SU-DHL-6 (cell line): ENCODE measurements around the gene PKHD1.

Source experiments
- H2AFZ ChIP-seq: fragments of 200-600 bp; sonication (generic); 2 replicates; pipeline ENCODE4 v1.6.1; 2014; ENCODE audit warnings: low read depth, mild to moderate bottlenecking, moderate library complexity, mixed read lengths, antibody characterized with exemption, low read length; ENCODE audit not compliant: severe bottlenecking
- H3F3A ChIP-seq: fragments of 200-600 bp; shearing (Covaris generic); 2 replicates; pipeline ENCODE4 v1.6.0; 2016; ENCODE audit warnings: antibody characterized with exemption, mild to moderate bottlenecking; ENCODE audit not compliant: insufficient read depth
- H3K27ac ChIP-seq: fragments of 200-600 bp; sonication (generic); 2 replicates; pipeline ENCODE4 v1.5.1; 2016; ENCODE audit warnings: low read depth, mild to moderate bottlenecking, low read length, moderate library complexity, mixed read lengths
- H3K27me3 ChIP-seq: fragments of 200-600 bp; sonication (generic), shearing (Covaris generic); 2 replicates; pipeline ENCODE4 v1.6.0; 2014; ENCODE audit warnings: mild to moderate bottlenecking, low read length
- H3K36me3 ChIP-seq: fragments of 200-600 bp; sonication (generic); 2 replicates; pipeline ENCODE4 v1.6.1; 2014; ENCODE audit warnings: mild to moderate bottlenecking, low read length, mixed read lengths
- H3K4me2 ChIP-seq: fragments of 300-600, 200-600 bp; shearing (Covaris generic), sonication (generic); 2 replicates; pipeline ENCODE4 v1.6.0; 2014; ENCODE audit warnings: low read length, low read depth, mild to moderate bottlenecking; ENCODE audit not compliant: poor library complexity, severe bottlenecking
- H3K4me3 ChIP-seq: fragments of 200-600 bp; sonication (generic); 2 replicates; pipeline ENCODE4 v1.5.1; 2014; ENCODE audit warnings: antibody characterized with exemption, low read length, mild to moderate bottlenecking, mixed read lengths; ENCODE audit not compliant: insufficient read depth, poor library complexity, severe bottlenecking
- H3K79me2 ChIP-seq: fragments of 200-600 bp; sonication (generic); 2 replicates; pipeline ENCODE4 v1.6.1; 2014; ENCODE audit warnings: mild to moderate bottlenecking, low read length, moderate library complexity; ENCODE audit not compliant: insufficient read depth
- H3K9ac ChIP-seq: fragments of 200-600 bp; sonication (generic); 2 replicates; pipeline ENCODE4 v1.7.0; 2014; ENCODE audit warnings: mild to moderate bottlenecking, low read length
- H3K9me2 ChIP-seq: fragments of 200-600 bp; sonication (generic); replicated peaks from 2 replicates; pipeline ENCODE4 v1.6.1; 2014; ENCODE audit warnings: low read length; ENCODE audit not compliant: insufficient read depth
- H3K9me3 ChIP-seq: fragments of 200-600 bp; sonication (generic); 2 replicates; pipeline ENCODE4 v1.6.1; 2014; ENCODE audit warnings: low read length, mixed read lengths; ENCODE audit not compliant: insufficient read depth
- H4K20me1 ChIP-seq: fragments of 200-600 bp; sonication (generic); 2 replicates; pipeline ENCODE4 v1.6.1; 2014; ENCODE audit warnings: low read depth, mild to moderate bottlenecking, antibody characterized with exemption, low read length, moderate library complexity, mixed read lengths
- CTCF ChIP-seq: fragments of 200-600 bp; sonication (generic); IDR thresholded peaks from one replicate; pipeline ENCODE4 v1.5.1; 2017; ENCODE audit warnings: antibody characterized with exemption, mild to moderate bottlenecking, low read length, moderate library complexity; ENCODE audit not compliant: insufficient read depth, poor library complexity, severe bottlenecking
- EZH2phosphoT487 ChIP-seq: fragments of 200-600 bp; sonication (generic), shearing (Covaris generic); conservative IDR thresholded peaks from 2 replicates; pipeline ENCODE4 v1.6.1; 2018; ENCODE audit warnings: mild to moderate bottlenecking, antibody characterized with exemption, low read length, moderate library complexity, mixed read lengths

PKHD1 gene

GRCh38 chr6:52027699-52028098, 59.7 kb downstream of the PKHD1 start:
- Histone ChIP-seq H3K9ac (no peak overlapping the region), H2AFZ (no peak overlapping the region), H3K9me2 (no peaks in the 10 kb centered on the region), H3K27me3 (peaks cover 2% of the 10 kb centered on the region; the same call in 1 of the 2 replicates), H3K9me3 (peaks cover 2% of the 10 kb centered on the region), H3K4me3 (no peak overlapping the region), H3K36me3 (no peaks in the 10 kb centered on the region), H3K4me2 (no peak overlapping the region), H3F3A (no peaks in the 10 kb centered on the region), H3K27ac (no peak overlapping the region), H3K79me2 (no peaks in the 10 kb centered on the region), H4K20me1 (no peaks in the 10 kb centered on the region)
- TF ChIP-seq EZH2phosphoT487 (no peak), CTCF (no peak)

- Histone ChIP-seq H3K9ac (no peak overlapping the region), H3K27ac (no peak overlapping the region), H3K9me2 (no peaks in the 10 kb centered on the region), H3K9me3 (no peaks in the 10 kb centered on the region), H3F3A (no peaks in the 10 kb centered on the region), H3K4me3 (no peak overlapping the region), H4K20me1 (no peaks in the 10 kb centered on the region), H3K27me3 (no peaks in the 10 kb centered on the region), H3K36me3 (no peaks in the 10 kb centered on the region), H3K79me2 (no peaks in the 10 kb centered on the region), H3K4me2 (no peak overlapping the region), H2AFZ (no peak overlapping the region)
- TF ChIP-seq CTCF: no peak
- TF ChIP-seq EZH2phosphoT487: no peak
Observed at GRCh38 chr6:52024451-52025068, 62.9 kb downstream of the PKHD1 start.

- Histone ChIP-seq H3K27ac (no peak overlapping the region), H3K36me3 (no peaks in the 10 kb centered on the region), H3K27me3 (no peaks in the 10 kb centered on the region), H2AFZ (no peak overlapping the region), H3K9ac (no peak overlapping the region), H4K20me1 (no peaks in the 10 kb centered on the region), H3K4me2 (no peak overlapping the region), H3K9me2 (no peaks in the 10 kb centered on the region), H3K4me3 (no peak overlapping the region), H3F3A (no peaks in the 10 kb centered on the region), H3K79me2 (no peaks in the 10 kb centered on the region), H3K9me3 (no peaks in the 10 kb centered on the region)
- TF ChIP-seq CTCF (no peak), EZH2phosphoT487 (no peak)
Observed at GRCh38 chr6:52022675-52023074, 64.7 kb downstream of the PKHD1 start.
